H1 (cell line): ENCODE results near the gene CHD1.

ENCODE experiments used
- CREB1 ChIP-seq: IDR thresholded peaks from 2 replicates; pipeline ENCODE4 v1.6.1; 2012; ENCODE audit warnings: inconsistent platforms
- POLR2AphosphoS5 ChIP-seq: IDR thresholded peaks from 2 replicates; pipeline ENCODE4 v1.6.1; 2011; ENCODE audit warnings: low read depth, low read length
- POU5F1 ChIP-seq: IDR thresholded peaks from 2 replicates; pipeline ENCODE4 v1.6.1; 2011; ENCODE audit warnings: low read depth, mild to moderate bottlenecking, low read length, moderate library complexity
- SP2 ChIP-seq: IDR thresholded peaks from 2 replicates; pipeline ENCODE4 v1.6.1; 2012; ENCODE audit warnings: mild to moderate bottlenecking, low read length, inconsistent platforms
- TEAD4 ChIP-seq: IDR thresholded peaks from 2 replicates; pipeline ENCODE4 v1.6.1; 2012; ENCODE audit warnings: low read depth, low read length, inconsistent platforms, mixed read lengths
- TF ChIP-seq, protein P1 (sequence below): IDR thresholded peaks from 2 replicates; pipeline ENCODE4 v1.6.1; 2012; ENCODE audit warnings: low read length, inconsistent platforms
- TF ChIP-seq, protein P2 (sequence below), 3 experiments: IDR thresholded peaks; 1 replicate in 2 of 3; 2 replicates in 1 of 3; pipeline versions ENCODE4 v1.5.1 to v1.6.1; 2011; ENCODE audit warnings: low read length in 3 of 3, mild to moderate bottlenecking in 3 of 3, inconsistent platforms in 2 of 3, low read depth in 1 of 3, moderate library complexity in 1 of 3; ENCODE audit not compliant: insufficient read depth in 1 of 3; ENCODE audit errors: control extremely low read depth in 1 of 3

DNA sequence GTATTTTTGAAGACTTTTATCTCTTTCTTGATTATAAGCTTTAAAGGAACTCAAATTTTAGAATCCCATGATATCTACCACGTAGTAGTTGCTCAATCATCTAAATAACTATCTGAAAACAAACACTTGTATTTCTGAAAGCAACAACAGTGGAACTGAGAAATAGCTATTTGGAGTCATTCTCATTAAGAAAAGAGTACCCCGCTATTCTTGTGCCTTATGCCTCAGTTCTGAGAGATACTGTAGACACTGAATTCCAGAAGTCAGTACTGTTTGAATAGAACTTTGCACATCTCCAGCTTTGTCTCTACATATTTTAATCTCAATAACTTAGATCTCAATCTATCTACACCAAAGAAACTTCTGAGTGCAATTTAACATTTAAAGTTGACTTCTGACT lies 11.4 kb downstream of the CHD1 start:
- no peak for TF ChIP-seq POU5F1
- no peak for TF ChIP-seq POLR2AphosphoS5
- no peak for TF ChIP-seq CREB1
- no peak for TF ChIP-seq SP2
- TF ChIP-seq TEAD4, result no peak
- TF ChIP-seq, protein P1, sequence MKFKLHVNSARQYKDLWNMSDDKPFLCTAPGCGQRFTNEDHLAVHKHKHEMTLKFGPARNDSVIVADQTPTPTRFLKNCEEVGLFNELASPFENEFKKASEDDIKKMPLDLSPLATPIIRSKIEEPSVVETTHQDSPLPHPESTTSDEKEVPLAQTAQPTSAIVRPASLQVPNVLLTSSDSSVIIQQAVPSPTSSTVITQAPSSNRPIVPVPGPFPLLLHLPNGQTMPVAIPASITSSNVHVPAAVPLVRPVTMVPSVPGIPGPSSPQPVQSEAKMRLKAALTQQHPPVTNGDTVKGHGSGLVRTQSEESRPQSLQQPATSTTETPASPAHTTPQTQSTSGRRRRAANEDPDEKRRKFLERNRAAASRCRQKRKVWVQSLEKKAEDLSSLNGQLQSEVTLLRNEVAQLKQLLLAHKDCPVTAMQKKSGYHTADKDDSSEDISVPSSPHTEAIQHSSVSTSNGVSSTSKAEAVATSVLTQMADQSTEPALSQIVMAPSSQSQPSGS, result no peak
- TF ChIP-seq, protein P2, sequence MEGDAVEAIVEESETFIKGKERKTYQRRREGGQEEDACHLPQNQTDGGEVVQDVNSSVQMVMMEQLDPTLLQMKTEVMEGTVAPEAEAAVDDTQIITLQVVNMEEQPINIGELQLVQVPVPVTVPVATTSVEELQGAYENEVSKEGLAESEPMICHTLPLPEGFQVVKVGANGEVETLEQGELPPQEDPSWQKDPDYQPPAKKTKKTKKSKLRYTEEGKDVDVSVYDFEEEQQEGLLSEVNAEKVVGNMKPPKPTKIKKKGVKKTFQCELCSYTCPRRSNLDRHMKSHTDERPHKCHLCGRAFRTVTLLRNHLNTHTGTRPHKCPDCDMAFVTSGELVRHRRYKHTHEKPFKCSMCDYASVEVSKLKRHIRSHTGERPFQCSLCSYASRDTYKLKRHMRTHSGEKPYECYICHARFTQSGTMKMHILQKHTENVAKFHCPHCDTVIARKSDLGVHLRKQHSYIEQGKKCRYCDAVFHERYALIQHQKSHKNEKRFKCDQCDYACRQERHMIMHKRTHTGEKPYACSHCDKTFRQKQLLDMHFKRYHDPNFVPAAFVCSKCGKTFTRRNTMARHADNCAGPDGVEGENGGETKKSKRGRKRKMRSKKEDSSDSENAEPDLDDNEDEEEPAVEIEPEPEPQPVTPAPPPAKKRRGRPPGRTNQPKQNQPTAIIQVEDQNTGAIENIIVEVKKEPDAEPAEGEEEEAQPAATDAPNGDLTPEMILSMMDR (IDR thresholded peaks at IDR 0.05; ENCODE audit: control extremely low read depth in 1 of 3, insufficient read depth in 1 of 3, low read depth in 1 of 3, low read length in 3 of 3), result no peak
